Type B pancreatic cell (in vitro differentiated cells): ENCODE results near the gene LFNG. TPM values are rescaled to one million over a fixed set of nuclear protein-coding genes. Genes with fewer than 3 reads are reported as not detected.
"Not testable (repeated sequence)": the region's sequence is repeated elsewhere in the genome, so short reads cannot be mapped to it uniquely, and the experiment has no call there.

Experiments used
- DNase-seq: peaks from one replicate; pipeline ENCODE4 v3.0.0; 2021; ENCODE audit warnings: mixed read lengths; ENCODE audit not compliant: unreplicated experiment; ENCODE audit errors: extremely low spot score
- H3K27ac Mint-ChIP-seq: 2 replicates; pipeline ENCODE4 v1.8.0; 2021; ENCODE audit warnings: mild to moderate bottlenecking, mixed read lengths
- H3K27me3 Mint-ChIP-seq: 2 replicates; pipeline ENCODE4 v1.8.0; 2021; ENCODE audit warnings: mixed read lengths
- H3K36me3 Mint-ChIP-seq: 2 replicates; pipeline ENCODE4 v1.8.0; 2021; ENCODE audit warnings: mixed read lengths
- H3K4me1 Mint-ChIP-seq: one replicate; pipeline ENCODE4 v1.8.0; 2021; ENCODE audit warnings: mixed read lengths; ENCODE audit not compliant: unreplicated experiment
- H3K4me3 Mint-ChIP-seq: 2 replicates; pipeline ENCODE4 v1.8.0; 2021; ENCODE audit warnings: mild to moderate bottlenecking, mixed read lengths
- H3K9me3 Mint-ChIP-seq: 2 replicates; pipeline ENCODE4 v1.8.0; 2021; ENCODE audit warnings: mixed read lengths
- total RNA-seq: library from RNA; stranded (reverse); gene quantifications from 2 replicates; pipeline ENCODE4 v1.2.1, GENCODE V29; 2021; ENCODE audit warnings: low replicate concordance
- TF ChIP-seq, protein P1 (sequence below): fragments of 200-600 bp; sonication (generic); conservative IDR thresholded peaks from 2 replicates; pipeline ENCODE4 v1.5.0; 2021; ENCODE audit warnings: antibody characterized with exemption, mild to moderate bottlenecking

The LFNG gene
- total RNA-seq, 1 donor from 2014 or later = 15.3 TPM

DNA sequence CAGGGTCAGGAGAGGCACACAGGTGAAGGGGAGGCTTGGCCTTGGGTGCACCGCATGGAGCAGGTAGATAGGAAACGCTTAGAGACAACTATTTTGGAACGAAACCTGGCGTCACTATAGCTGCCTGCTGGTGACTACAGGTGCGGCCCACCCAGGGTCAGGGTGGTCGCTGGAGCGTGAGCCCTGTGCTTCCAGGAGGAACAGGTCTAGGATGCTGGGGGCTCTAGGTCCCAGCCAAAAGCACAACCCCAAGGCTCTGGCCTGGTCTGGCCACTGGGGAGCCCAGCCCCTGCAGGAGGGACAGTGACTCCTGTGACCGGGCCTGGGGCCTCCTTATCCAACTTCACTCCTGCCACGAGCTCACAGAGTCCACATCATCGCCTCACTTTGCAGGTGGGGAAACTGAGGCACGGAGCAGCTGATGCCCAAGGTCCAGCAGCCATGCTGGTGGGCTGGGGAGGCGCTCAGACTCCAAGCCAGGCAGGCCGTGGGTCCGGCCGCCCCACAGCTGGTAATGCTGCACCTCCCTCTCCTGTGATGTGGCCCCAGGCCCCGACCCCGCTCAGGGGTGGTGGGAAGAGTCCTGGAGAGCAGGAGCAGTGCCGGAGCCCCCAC, 9.0 kb downstream of the LFNG start:
- H3K27ac Mint-ChIP-seq = peak overlapping the region; percentile 56

DNA sequence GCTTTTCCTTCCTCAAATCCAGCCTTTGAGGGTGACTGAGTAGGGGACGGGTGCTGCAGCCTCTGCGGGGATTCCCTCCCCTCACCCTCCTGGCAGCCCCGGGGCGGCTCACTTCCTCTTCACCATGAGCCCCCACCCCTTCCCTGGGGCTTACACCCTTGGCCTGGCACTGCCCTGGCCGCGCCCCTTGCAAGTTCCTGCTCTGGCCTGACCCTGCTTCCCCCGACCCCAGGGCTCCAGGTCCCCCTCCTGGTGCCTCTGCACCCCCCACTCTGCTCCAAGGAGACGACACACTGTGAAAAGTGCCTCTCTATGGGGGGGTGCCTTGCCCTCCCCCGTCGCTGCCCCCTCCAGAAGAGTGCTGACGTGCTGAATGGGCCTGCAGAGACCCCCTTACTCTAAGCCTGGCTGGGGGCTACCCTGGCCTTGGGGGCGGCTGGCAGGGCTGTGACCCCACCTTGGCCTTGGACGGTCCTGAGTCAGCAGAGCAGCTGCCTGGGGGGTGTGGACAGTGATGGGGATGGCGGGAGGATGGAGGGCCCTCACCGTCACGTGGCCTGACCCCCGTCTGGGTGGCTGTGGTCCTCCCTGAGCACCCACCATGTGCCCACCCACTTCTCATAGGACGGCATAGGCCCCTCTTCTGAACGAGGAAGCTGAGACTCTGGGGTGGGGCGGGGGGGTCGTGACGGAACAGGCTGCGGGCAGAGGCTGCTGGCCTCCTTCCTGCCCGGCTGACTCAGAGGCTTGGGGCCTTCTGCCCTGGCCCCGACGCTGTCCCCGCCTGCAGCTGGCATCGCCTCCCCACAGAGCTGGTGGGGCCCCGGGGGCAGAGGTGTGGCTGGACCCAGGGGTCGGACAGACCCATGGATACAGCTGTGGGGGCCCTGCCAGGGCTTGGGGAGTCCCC, 9.8 kb downstream of the LFNG start:
- Mint-ChIP-seq H3K27me3 (no peaks in the 10 kb centered on the region), H3K36me3 (no peaks in the 10 kb centered on the region), H3K9me3 (no peaks in the 10 kb centered on the region), H3K27ac (no peak overlapping the region), H3K4me1 (peaks cover 5% of the 10 kb centered on the region), H3K4me3 (no peak overlapping the region)
- no peak for DNase-seq
- TF ChIP-seq, protein P1, sequence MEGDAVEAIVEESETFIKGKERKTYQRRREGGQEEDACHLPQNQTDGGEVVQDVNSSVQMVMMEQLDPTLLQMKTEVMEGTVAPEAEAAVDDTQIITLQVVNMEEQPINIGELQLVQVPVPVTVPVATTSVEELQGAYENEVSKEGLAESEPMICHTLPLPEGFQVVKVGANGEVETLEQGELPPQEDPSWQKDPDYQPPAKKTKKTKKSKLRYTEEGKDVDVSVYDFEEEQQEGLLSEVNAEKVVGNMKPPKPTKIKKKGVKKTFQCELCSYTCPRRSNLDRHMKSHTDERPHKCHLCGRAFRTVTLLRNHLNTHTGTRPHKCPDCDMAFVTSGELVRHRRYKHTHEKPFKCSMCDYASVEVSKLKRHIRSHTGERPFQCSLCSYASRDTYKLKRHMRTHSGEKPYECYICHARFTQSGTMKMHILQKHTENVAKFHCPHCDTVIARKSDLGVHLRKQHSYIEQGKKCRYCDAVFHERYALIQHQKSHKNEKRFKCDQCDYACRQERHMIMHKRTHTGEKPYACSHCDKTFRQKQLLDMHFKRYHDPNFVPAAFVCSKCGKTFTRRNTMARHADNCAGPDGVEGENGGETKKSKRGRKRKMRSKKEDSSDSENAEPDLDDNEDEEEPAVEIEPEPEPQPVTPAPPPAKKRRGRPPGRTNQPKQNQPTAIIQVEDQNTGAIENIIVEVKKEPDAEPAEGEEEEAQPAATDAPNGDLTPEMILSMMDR = no peak

More for the DNA sequence above, 9.0 kb downstream of the LFNG start:
- Mint-ChIP-seq H3K36me3 (no peaks in the 10 kb centered on the region), H3K4me1 (peaks cover 5% of the 10 kb centered on the region), H3K27me3 (no peaks in the 10 kb centered on the region), H3K4me3 (no peak overlapping the region), H3K9me3 (no peaks in the 10 kb centered on the region)
- DNase-seq = no peak
- TF ChIP-seq, protein P1 = no peak

DNA sequence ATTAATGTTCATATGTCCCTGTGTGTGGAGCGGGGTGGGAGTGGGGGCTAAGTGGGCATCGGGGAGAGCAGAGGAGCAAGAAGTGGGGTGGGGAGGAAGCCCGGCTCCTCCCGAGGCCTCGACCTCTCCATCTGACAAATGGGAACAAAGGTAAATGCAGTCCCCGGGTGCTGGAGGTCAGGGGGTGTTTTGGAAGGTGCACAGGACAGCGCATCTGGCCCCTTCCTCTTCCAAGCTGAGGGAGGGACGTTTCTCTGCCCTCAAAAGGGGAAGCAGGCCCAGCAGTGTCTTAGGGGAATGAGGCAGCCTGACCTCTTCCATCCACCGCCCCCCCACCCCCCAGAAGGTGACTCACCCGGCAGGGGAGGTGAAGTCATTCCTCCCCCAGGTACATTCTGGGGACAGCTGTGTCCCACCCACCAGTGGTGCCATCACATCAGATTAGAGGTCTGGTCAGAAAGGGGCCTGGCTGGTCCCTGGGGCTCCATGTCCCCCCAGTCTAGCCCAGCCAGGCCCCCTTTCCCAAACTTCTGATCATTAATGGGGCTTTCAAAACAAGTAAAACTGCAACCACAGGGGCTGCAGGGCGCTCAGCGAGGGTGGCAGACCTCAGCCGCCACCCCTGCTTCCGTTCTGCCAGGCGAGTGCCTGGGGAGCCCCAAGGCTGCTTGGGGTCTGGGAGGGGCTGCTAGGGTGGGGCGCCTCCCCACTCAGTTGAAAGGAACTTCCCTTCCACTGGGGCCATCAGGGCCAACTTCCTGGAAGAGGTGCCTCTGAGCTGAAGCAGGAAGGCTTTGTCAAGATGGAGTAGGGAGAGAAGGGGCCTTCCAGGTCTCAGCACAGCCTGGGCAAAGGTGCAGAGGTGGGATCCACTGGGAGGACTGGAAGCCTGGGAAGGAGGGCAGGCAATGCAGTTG, 10.8 kb downstream of the LFNG start:
- Mint-ChIP-seq H3K27me3 (no peaks in the 10 kb centered on the region), H3K9me3 (no peaks in the 10 kb centered on the region), H3K4me1 (peaks cover 5% of the 10 kb centered on the region), H3K36me3 (no peaks in the 10 kb centered on the region), H3K27ac (no peak overlapping the region), H3K4me3 (no peak overlapping the region)
- TF ChIP-seq, protein P1 = no peak
- no peak for DNase-seq

DNA sequence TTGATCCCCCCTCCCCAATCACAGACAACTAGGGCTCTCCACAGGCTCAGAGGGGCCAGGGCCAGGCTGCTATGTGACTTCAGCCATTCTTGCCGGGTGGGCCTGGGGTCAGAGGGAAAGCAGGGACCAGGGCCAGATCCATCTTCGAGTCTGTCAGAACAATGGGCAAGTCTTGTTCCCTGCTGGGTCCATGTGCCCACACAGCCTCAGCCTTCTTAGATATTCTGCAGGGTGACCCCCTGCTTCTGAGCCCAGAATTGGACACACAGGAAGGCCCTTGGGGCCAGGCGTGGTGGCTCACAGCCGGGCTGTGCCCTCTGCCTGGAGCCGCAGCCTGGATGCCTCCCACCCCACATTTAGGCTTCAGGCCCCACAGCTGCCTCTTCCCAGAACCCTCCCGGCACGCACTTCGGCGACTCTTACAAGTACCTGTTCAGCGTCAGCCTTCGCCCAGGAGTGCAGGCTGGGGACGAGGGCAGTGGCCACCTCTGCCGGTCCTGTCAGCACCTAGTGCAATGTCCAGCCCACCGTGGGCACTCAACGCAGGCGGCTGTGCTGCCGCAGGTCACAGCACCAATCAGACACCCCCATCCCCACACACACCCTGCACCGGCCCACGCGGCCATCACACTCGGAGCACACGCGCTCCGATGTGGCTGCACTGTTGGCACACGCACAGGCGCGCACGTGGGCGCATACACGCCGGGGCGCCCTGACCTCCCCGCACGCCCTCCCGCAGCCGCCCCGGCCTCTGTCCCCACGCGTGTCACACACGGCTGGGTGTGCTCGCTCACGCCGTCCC, 11.6 kb downstream of the LFNG start:
- H3K27me3 Mint-ChIP-seq, H3K27ac Mint-ChIP-seq, H3K4me3 Mint-ChIP-seq, H3K4me1 Mint-ChIP-seq, H3K9me3 Mint-ChIP-seq, H3K36me3 Mint-ChIP-seq, DNase-seq: not testable (repeated sequence)

DNA sequence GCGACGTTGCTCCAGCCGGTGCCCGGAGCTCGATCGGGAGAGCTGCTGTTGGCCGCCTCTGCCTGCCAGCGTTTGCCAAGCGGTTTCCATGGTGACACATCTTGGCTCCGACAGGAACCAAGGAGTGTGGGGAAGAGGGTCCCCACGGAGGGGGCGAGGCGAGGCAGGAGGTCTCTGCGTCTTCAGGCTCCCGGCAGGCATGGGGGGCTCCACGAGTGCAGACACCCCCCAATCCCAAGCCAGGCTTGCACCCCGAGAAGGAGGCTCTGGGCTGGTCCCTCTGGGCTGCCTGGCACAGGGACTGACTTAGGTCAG, 12.2 kb downstream of the LFNG start:
- not testable (repeated sequence) for H3K4me1 Mint-ChIP-seq, H3K27me3 Mint-ChIP-seq, H3K9me3 Mint-ChIP-seq, H3K4me3 Mint-ChIP-seq, H3K27ac Mint-ChIP-seq, DNase-seq, H3K36me3 Mint-ChIP-seq

DNA sequence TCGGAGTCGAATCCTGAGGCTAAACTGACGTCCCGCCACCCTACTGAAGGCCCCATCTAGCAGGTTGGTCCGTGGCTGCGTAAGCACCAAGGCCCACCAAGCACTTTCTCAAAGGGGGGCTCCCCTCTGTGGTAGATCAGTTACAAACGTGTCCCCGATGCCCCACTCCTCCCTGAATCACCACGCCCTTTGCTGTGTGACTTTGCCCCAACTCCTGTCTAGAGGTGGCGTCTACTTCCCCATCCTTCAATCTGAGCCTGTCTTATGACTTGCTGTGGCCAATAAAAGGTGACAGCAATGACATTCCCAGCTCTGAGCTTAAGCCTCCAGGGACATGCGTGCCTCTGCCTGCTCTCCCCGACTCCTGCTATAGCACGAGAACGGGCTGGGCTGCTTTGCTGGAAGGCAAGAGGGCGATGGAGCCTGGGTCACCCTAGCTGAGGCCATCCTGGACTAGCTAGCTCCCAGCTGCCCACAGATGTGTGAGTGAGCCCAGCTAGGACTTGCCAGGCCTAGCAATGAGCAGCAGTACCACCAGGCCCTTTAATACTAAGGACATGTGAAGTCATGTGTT, 12.7 kb downstream of the LFNG start:
- DNase-seq, H3K4me3 Mint-ChIP-seq, H3K27me3 Mint-ChIP-seq, H3K36me3 Mint-ChIP-seq, H3K27ac Mint-ChIP-seq, H3K9me3 Mint-ChIP-seq, H3K4me1 Mint-ChIP-seq: not testable (repeated sequence)

DNA sequence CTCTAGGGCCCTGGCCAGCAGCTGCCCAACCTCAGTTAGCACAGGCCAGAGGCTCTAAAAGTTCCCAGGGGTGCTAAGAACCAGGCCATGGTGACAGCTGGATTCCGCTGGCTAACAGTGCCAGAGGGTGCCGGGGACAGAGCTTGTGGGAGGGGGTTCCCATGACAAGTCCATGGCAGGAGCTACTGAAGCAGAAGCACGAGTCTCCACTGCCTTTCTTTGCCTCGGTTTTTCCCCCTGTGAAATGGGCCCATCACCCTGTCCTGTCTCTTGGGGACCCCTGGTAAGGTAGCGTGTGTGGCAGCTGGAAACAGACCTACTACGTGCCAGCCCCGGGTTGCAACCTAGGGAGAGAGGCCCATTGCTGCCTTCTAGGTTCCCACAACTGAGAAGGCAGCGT, 13.2 kb downstream of the LFNG start:
- not testable (repeated sequence) for H3K4me3 Mint-ChIP-seq, H3K4me1 Mint-ChIP-seq, H3K36me3 Mint-ChIP-seq, H3K9me3 Mint-ChIP-seq, H3K27me3 Mint-ChIP-seq, DNase-seq, H3K27ac Mint-ChIP-seq

DNA sequence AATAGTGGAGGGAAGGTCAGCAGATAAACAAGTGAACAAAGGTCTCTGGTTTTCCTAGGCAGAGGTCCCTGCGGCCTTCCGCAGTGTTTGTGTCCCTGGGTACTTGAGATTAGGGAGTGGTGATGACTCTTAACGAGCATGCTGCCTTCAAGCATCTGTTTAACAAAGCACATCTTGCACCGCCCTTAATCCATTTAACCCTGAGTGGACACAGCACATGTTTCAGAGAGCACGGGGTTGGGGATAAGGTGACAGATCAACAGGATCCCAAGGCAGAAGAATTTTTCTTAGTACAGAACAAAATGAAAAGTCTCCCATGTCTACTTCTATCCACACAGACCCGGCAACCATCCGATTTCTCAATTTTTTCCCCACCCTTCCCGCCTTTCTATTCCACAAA, 14.0 kb downstream of the LFNG start:
- not testable (repeated sequence) for DNase-seq, H3K9me3 Mint-ChIP-seq, H3K27me3 Mint-ChIP-seq, H3K36me3 Mint-ChIP-seq, H3K4me1 Mint-ChIP-seq, H3K4me3 Mint-ChIP-seq, H3K27ac Mint-ChIP-seq

DNA sequence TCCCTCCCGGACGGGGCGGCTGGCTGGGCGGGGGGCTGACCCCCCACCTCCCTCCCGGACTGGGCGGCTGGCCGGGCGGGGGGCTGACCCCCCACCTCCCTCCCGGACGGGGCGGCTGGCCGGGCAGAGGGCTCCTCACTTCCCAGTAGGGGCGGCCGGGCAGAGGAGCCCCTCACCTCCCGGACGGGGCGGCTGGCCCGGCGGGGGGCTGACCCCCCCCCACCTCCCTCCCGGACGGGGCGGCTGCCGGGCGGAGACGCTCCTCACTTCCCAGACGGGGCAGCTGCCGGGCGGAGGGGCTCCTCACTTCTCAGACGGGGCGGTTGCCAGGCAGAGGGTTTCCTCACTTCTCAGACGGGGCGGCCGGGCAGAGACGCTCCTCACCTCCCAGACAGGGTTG, 14.6 kb downstream of the LFNG start:
- H3K27me3 Mint-ChIP-seq, H3K27ac Mint-ChIP-seq, H3K36me3 Mint-ChIP-seq, H3K9me3 Mint-ChIP-seq, H3K4me1 Mint-ChIP-seq, DNase-seq, H3K4me3 Mint-ChIP-seq: not testable (repeated sequence)
